RWPE2 (cell line): ENCODE measurements around the gene SPON1.

Source experiments
- ATAC-seq: fragments of 200-7000 bp; cut with Tn5 transposase; 3 replicates; pipeline ENCODE4 v1.9.1; 2021; ENCODE audit warnings: low read depth
- DNase-seq: peaks from one replicate; pipeline ENCODE4 v3.0.0-alpha.2; 2020; ENCODE audit warnings: low spot score
- H3K27ac ChIP-seq: fragments of 450-650 bp; 2 replicates; pipeline ENCODE4 v1.5.1; 2017; ENCODE audit warnings: mild to moderate bottlenecking; ENCODE audit not compliant: poor library complexity, severe bottlenecking
- H3K27me3 ChIP-seq: fragments of 250-450 bp; sonication (Bioruptor Pico); 2 replicates; pipeline ENCODE4 v1.5.1; 2021; ENCODE audit warnings: mild to moderate bottlenecking, moderate library complexity; ENCODE audit not compliant: insufficient read depth, poor library complexity, severe bottlenecking
- H3K36me3 ChIP-seq: fragments of 250-450 bp; sonication (Bioruptor Pico); 2 replicates; pipeline ENCODE4 v1.5.1; 2020; ENCODE audit warnings: low read depth, mild to moderate bottlenecking, moderate library complexity
- H3K4me1 ChIP-seq: fragments of 250-450 bp; sonication (Bioruptor Pico); 2 replicates; pipeline ENCODE4 v1.5.1; 2021; ENCODE audit warnings: mild to moderate bottlenecking, moderate library complexity; ENCODE audit not compliant: insufficient read depth, poor library complexity, severe bottlenecking
- H3K4me3 ChIP-seq: fragments of 250-450 bp; sonication (Bioruptor Pico); 2 replicates; pipeline ENCODE4 v1.5.1; 2021; ENCODE audit warnings: mild to moderate bottlenecking, moderate library complexity; ENCODE audit not compliant: severe bottlenecking
- H3K9me3 ChIP-seq: fragments of 250-450 bp; sonication (Bioruptor Pico); 2 replicates; pipeline ENCODE4 v1.5.1; 2021; ENCODE audit warnings: mild to moderate bottlenecking, moderate library complexity; ENCODE audit not compliant: severe bottlenecking
- TF ChIP-seq, protein P1 (sequence below): fragments of 450-650 bp; IDR thresholded peaks from one replicate; pipeline ENCODE4 v1.5.1; 2017; ENCODE audit warnings: mild to moderate bottlenecking, moderate library complexity; ENCODE audit not compliant: poor library complexity, severe bottlenecking

The SPON1 gene

DNA sequence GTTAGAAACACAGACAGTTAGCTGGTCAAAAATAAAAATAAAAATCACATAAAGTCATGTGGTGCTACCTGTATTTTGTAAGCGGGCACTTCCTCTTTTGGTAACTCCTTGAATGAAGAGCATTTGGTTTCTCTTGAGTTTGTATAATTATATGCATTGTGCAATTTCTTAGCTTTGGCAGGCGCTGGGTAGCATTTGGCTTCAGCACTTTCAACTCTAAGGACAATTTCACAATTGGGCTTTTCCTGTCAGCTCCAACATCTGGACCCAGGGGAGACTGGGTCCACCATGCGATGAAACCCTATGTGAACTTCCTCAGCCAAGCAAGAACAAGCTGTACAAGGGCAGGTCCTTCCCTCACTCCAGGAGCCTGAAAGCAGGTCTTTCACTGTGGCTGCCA is 227.4 kb downstream of the SPON1 start:
- Histone ChIP-seq H3K4me3 (no peak overlapping the region), H3K36me3 (no peaks in the 10 kb centered on the region), H3K27ac (no peak overlapping the region), H3K9me3 (no peaks in the 10 kb centered on the region), H3K4me1 (no peaks in the 10 kb centered on the region), H3K27me3 (no peaks in the 10 kb centered on the region)
- ATAC-seq (no peak), DNase-seq (no peak)
- TF ChIP-seq, protein P1, sequence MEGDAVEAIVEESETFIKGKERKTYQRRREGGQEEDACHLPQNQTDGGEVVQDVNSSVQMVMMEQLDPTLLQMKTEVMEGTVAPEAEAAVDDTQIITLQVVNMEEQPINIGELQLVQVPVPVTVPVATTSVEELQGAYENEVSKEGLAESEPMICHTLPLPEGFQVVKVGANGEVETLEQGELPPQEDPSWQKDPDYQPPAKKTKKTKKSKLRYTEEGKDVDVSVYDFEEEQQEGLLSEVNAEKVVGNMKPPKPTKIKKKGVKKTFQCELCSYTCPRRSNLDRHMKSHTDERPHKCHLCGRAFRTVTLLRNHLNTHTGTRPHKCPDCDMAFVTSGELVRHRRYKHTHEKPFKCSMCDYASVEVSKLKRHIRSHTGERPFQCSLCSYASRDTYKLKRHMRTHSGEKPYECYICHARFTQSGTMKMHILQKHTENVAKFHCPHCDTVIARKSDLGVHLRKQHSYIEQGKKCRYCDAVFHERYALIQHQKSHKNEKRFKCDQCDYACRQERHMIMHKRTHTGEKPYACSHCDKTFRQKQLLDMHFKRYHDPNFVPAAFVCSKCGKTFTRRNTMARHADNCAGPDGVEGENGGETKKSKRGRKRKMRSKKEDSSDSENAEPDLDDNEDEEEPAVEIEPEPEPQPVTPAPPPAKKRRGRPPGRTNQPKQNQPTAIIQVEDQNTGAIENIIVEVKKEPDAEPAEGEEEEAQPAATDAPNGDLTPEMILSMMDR: no peak

DNA sequence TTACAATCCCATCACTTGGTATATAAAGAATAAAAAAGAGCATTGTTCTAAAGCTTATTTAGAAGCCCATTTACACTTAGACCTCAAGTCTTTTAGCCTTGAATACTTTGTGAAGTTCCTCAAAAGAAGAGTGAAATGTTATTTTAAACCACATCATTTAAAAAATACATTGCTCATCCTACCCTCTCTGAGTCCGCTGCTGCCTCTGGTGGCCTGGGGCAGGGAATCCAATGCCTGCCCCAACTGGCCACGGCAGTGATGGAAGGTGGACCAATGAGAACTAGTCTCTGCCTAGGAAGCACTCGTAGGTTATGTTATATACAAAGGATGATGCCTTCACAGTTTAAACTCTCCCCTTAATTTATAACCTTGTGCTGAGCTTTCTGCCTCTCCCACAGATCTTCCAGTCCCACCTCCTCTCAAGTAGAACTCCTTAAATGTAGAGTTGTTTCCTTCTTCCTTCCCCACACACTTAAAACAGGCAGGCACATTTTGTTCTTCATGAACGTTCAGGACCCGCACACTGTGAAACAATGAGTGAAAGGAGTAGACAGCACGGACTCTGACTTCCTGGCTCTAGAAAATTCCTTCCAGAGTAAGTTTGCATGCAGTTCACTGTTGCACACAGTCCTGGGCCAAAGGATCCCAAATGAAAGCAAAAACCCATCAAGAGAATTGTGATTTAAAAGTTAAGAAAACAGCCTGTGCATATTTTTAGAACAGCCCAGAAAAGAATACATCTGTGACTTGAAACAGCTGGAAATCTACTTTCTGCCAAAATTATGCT is 228.7 kb downstream of the SPON1 start:
- Histone ChIP-seq H3K27ac (no peak overlapping the region), H3K4me1 (no peaks in the 10 kb centered on the region), H3K4me3 (no peak overlapping the region), H3K36me3 (no peaks in the 10 kb centered on the region), H3K27me3 (no peaks in the 10 kb centered on the region), H3K9me3 (no peaks in the 10 kb centered on the region)
- TF ChIP-seq, protein P1: no peak
- DNase-seq (no peak), ATAC-seq (no peak)

DNA sequence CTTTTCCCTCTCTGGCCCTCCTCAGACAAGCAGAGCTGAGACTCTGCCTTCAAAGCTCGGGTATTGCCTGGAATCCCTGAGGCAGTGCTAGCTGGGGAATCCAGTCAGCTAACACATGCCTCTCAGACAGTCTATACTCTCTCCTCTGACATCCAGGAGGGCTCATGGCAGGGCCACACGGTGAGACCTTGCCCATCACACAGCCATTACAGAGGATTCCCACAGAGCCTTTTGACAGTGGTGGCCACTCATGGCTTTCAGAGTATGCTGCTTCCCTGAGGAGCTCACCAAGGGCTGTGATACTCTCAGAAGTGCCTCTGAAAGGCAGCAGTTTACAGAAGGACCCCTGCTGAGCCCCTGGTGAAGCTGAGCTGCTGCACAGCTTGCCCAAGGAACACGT is 231.1 kb downstream of the SPON1 start:
- Histone ChIP-seq H3K4me1 (no peaks in the 10 kb centered on the region), H3K36me3 (no peaks in the 10 kb centered on the region), H3K4me3 (no peak overlapping the region), H3K27ac (no peak overlapping the region), H3K9me3 (no peaks in the 10 kb centered on the region), H3K27me3 (no peaks in the 10 kb centered on the region)
- TF ChIP-seq, protein P1: no peak
- ATAC-seq (no peak), DNase-seq (no peak)

DNA sequence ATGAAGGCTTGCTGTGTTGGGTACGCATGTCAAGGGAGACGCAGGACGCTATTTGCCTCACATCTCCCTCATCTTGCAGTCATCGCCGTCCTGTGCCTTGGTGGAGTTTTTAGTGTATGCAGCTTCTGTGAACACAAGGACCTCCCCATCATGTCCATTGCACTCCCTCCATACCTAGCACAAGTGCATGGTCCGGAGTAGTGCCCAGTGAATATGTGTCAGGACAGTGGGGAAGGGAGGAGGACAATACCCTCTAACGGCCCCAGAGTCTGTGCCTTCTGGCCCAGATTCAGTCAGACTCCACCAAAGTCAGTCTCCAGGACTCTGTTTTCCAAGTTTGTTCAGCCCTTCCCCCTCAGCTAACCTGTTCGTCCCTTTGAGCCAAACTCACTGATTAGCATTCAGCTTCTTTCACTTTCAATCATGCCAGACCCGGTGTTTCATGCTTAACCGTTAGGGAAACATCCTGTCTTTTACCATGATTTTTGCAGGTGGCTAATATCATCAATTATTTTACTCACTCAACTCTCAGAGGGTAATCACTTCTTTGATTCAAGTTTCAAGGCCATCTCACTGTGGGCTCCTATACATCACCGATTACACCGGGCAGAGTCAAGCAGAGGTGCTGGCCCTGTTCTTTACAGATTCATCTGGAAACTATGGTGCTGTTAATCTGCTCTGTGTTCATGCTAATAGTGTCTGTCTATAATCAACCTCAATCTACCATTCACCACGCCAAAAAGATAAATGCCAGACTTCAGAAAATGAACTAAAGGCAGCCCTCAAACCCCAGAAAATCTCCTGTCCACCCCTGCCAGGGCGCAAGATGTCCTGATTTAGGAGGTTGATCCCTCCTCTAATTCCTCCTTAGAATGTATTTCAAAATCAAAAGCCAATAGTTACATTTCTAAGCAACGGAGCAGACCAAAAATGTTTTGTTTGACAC is 240.0 kb downstream of the SPON1 start:
- ATAC-seq (no peak; the same call in 2 of the 3 replicates), DNase-seq (no peak)
- no peaks in the 10 kb centered on the region for H3K4me1 ChIP-seq
- no peak overlapping the region for H3K27ac ChIP-seq
- no peak overlapping the region for H3K4me3 ChIP-seq
- H3K9me3 ChIP-seq: no peaks in the 10 kb centered on the region
- no peaks in the 10 kb centered on the region for H3K27me3 ChIP-seq
- H3K36me3 ChIP-seq: no peaks in the 10 kb centered on the region
- TF ChIP-seq, protein P1: no peak
